K562 (cell line): Measurements from ENCODE around the gene SPRING1. TPM values are rescaled to one million over a fixed set of nuclear protein-coding genes. Genes with fewer than 3 reads are reported as not detected.

Source experiments
- ATAC-seq: fragments of 200-7000 bp; cut with Tn5 transposase; 3 replicates; pipeline ENCODE4 v1.9.1; 2020; ENCODE audit warnings: moderate library complexity
- BruUV-seq: library from RNA; stranded (reverse); fragments of 400-500 nt; replicated peaks from 2 replicates; lab custom pipeline; 2021; lab: Mats Ljungman, UMichigan
- CTCF ChIA-PET: fragments of 300-600 bp; formaldehyde crosslinking; extraction: SDS; loops from one replicate; lab custom pipeline; 2021; ENCODE audit warnings: low intra/inter-chr PET ratio; lab: Yijun Ruan, JAX
- POLR2A ChIA-PET: fragments of 300-600, 350-650 bp; sonication (Branson Sonifier 250); formaldehyde crosslinking; extraction: SDS; loops from one replicate; lab custom pipeline; 2021; ENCODE audit warnings: antibody characterized with exemption, inconsistent platforms; lab: Yijun Ruan, JAX
- DNase-seq, 4 experiments: peaks; one replicate each; pipeline versions ENCODE4 v3.0.0 to v3.0.0-alpha.2; 2011 to 2018; ENCODE audit warnings: low spot score in 3 of 4, mixed read lengths in 3 of 4; ENCODE audit errors: extremely low read depth in 1 of 4
- FAIRE-seq: peaks from 2 replicates; lab custom pipeline; 2011; peaks lifted over from hg19 to GRCh38; lab: Jason Lieb, UNC
- H2AFZ ChIP-seq: 2 replicates; pipeline ENCODE4 v1.6.0; 2011; ENCODE audit warnings: low read depth, low read length, control low read depth, inconsistent platforms
- H3K27ac ChIP-seq: fragments of 200-600 bp; 3 replicates; pipeline ENCODE4 v1.8.0; 2011; ENCODE audit warnings: low read depth, mild to moderate bottlenecking, control low read depth, inconsistent platforms, low read length, moderate library complexity, mixed read lengths; ENCODE audit errors: extremely low read depth
- H3K27me3 ChIP-seq, 2 experiments: fragments of 300-600 bp in 1 of 2; 2 replicates in 1 of 2; 3 replicates in 1 of 2; pipeline versions ENCODE4 v1.6.0 to v1.8.0; 2011; ENCODE audit warnings: inconsistent platforms in 2 of 2, low read length in 2 of 2, mild to moderate bottlenecking in 1 of 2, mixed read lengths in 1 of 2, moderate library complexity in 1 of 2; ENCODE audit not compliant: control insufficient read depth in 2 of 2, insufficient read depth in 2 of 2
- H3K36me3 ChIP-seq: fragments of 300-600 bp; 3 replicates; pipeline ENCODE4 v1.8.0; 2011; ENCODE audit warnings: mild to moderate bottlenecking, low read length, inconsistent platforms; ENCODE audit not compliant: control insufficient read depth, insufficient read depth
- H3K4me1 ChIP-seq, 2 experiments: fragments of 200-600 bp in 1 of 2; replicated peaks in 1 of 2; 2 replicates in 1 of 2; 3 replicates in 1 of 2; pipeline versions ENCODE4 v1.5.1 to v1.8.0; 2011; ENCODE audit warnings: inconsistent platforms in 2 of 2, low read length in 2 of 2, mild to moderate bottlenecking in 1 of 2, mixed read lengths in 1 of 2, moderate library complexity in 1 of 2; ENCODE audit not compliant: control insufficient read depth in 2 of 2, insufficient read depth in 2 of 2
- H3K4me2 ChIP-seq: 2 replicates; pipeline ENCODE4 v1.6.1; 2011; ENCODE audit warnings: low read length, control low read depth, inconsistent platforms, mixed read lengths; ENCODE audit not compliant: insufficient read depth
- H3K4me3 ChIP-seq: fragments of 200-600 bp; sonication (generic), shearing (Covaris generic); 2 replicates; pipeline ENCODE4 v1.5.1; 2016; ENCODE audit warnings: control low read depth, inconsistent platforms
- H3K79me2 ChIP-seq: fragments of 200-600 bp; 3 replicates; pipeline ENCODE4 v1.8.0; 2011; ENCODE audit warnings: low read length, inconsistent platforms; ENCODE audit not compliant: control insufficient read depth, insufficient read depth
- H3K9ac ChIP-seq, 2 experiments: 2 replicates each; pipeline versions ENCODE4 v1.6.0 to v1.6.1; 2011; ENCODE audit warnings: low read depth in 2 of 2, low read length in 2 of 2, control low read depth in 1 of 2, inconsistent platforms in 1 of 2, mild to moderate bottlenecking in 1 of 2, mixed read lengths in 1 of 2; ENCODE audit not compliant: insufficient read depth in 1 of 2
- H3K9me1 ChIP-seq: one replicate; pipeline ENCODE4 v1.6.0; 2011; ENCODE audit warnings: inconsistent platforms, mild to moderate bottlenecking, low read length, moderate library complexity; ENCODE audit not compliant: control insufficient read depth, insufficient read depth
- H3K9me3 ChIP-seq: replicated peaks from 2 replicates; pipeline ENCODE4 v1.5.1; 2011; ENCODE audit warnings: low read depth, low read length, inconsistent platforms; ENCODE audit not compliant: control insufficient read depth, insufficient read depth
- H4K20me1 ChIP-seq: replicated peaks from 2 replicates; pipeline ENCODE4 v1.6.1; 2011; ENCODE audit warnings: low read length, inconsistent platforms, mixed read lengths; ENCODE audit not compliant: control insufficient read depth, insufficient read depth
- CBX1 ChIP-seq: sonication (generic); IDR thresholded peaks from 2 replicates; pipeline ENCODE4 v1.6.1; 2016; ENCODE audit warnings: antibody characterized with exemption, low read depth, mild to moderate bottlenecking
- RAD21 ChIP-seq, 2 experiments: fragments of 250-450 bp in 1 of 2; fragments of 450-650 bp in 1 of 2; sonication (Bioruptor Pico) in 1 of 2; formaldehyde crosslinking in 1 of 2; IDR thresholded peaks in 1 of 2; conservative IDR thresholded peaks in 1 of 2; 2 replicates each; pipeline versions ENCODE4 v1.4.0 to v1.8.0; 2020 to 2022; ENCODE audit warnings: mild to moderate bottlenecking in 2 of 2, moderate library complexity in 1 of 2
- SIN3A ChIP-seq, 2 experiments: fragments of 150-350 bp in 1 of 2; IDR thresholded peaks; 2 replicates each; pipeline ENCODE4 v1.6.1; 2011 to 2016; ENCODE audit warnings: borderline replicate concordance in 2 of 2, low read depth in 2 of 2, low read length in 2 of 2, mild to moderate bottlenecking in 2 of 2, moderate library complexity in 2 of 2; ENCODE audit not compliant: control insufficient read depth in 1 of 2
- XRCC4 ChIP-seq: IDR thresholded peaks from one replicate; pipeline ENCODE4 v1.6.1; 2011; ENCODE audit not compliant: insufficient read depth, insufficient read length; ENCODE audit errors: extremely low read depth
- WGBS: fragments of 100-300 bp; shearing (Covaris generic); methylation state at CpG from one replicate; pipeline ENCODE4 v1.1.6; 2016; ENCODE audit warnings: low coverage, mixed read lengths; ENCODE audit not compliant: insufficient coverage; ENCODE audit errors: missing lambda C conversion rate; 5-methylcytosine and 5-hydroxymethylcytosine counted together
- in situ Hi-C: fragments of 300-500 bp; cut with MboI; formaldehyde crosslinking; loops from 4 replicates; pipeline ENCODE4 v1.15.0; 2018; ENCODE audit warnings: inconsistent platforms, mixed read lengths
- intact Hi-C: fragments of 100-400 bp; cut with micrococcal nuclease; formaldehyde crosslinking; loops from 2 replicates; pipeline ENCODE4 v1.14.2; 2022
- polyA plus RNA-seq, 8 experiments: library from polyadenylated mRNA; depleted of rRNA in 4 of 8; stranded (reverse) in 5 of 8; unstranded in 3 of 8; fragments of >200 nt; fragmentation: Nextera tagmentation in 2 of 8; fragmentation: Illumina TruSeq in 1 of 8; extraction: Ambion mirVana in 2 of 8; extraction: Trizol in 1 of 8; gene quantifications; 2 replicates each; pipeline versions ENCODE4 v1.2.1 to v1.2.3, GENCODE V29; 2011 to 2014; ENCODE audit warnings: inconsistent platforms in 1 of 8, missing spikeins in 1 of 8
- total RNA-seq, 7 experiments: library from RNA; depleted of rRNA in 6 of 7; stranded (reverse); fragments of >200 nt in 6 of 7; fragmentation: Illumina TruSeq in 2 of 7; extraction: Trizol in 2 of 7; gene quantifications; 2 replicates each; pipeline versions ENCODE4 v1.2.1 to v1.2.3, GENCODE V29; 2011 to 2021; ENCODE audit warnings: low replicate concordance in 1 of 7
- TF ChIP-seq, protein P1 (sequence below), 3 experiments: IDR thresholded peaks in 2 of 3; conservative IDR thresholded peaks in 1 of 3; 2 replicates each; pipeline ENCODE4 v1.5.1; 2011 to 2012; ENCODE audit warnings: low read length in 3 of 3, mild to moderate bottlenecking in 3 of 3, control low read depth in 2 of 3, improper control_type of control experiment in 1 of 3, inconsistent platforms in 1 of 3, low read depth in 1 of 3, mixed read lengths in 1 of 3, moderate library complexity in 1 of 3; ENCODE audit not compliant: insufficient read depth in 2 of 3

The SPRING1 gene
- total and polyA plus RNA-seq, 9 of the 15 experiments (the other 6 are each of a cell fraction or from before 2014, with no cell fraction given) = 1.1 to 20.0 (median 8.0) TPM

DNA sequence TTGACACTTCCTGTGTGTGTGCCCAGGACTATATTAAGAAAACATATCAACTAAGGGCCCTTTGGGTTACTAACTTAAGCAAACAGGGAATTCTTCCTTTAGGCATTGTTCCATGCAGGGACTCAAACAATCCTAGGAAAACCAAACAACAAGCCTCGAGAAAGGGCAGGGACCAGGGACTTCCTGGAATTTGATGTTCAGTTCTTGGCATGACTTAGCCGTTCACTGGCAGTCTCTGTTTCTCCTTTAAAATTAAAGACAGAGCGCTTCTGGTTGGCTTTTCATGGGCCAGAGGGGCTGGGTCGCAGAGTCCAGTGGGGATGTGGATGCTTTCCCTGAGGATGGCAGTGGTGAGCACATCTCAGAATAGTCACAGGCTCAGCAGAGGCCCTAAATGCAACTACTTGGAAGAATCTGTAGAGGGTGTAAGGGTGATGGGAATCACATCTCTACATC is 35.4 kb upstream of the SPRING1 start:
- Histone ChIP-seq H4K20me1 (no peaks in the 10 kb centered on the region), H3K79me2 (no peaks in the 10 kb centered on the region), H3K4me2 (no peak overlapping the region), H3K27me3 (no peaks in the 10 kb centered on the region), H3K4me3 (no peak overlapping the region), H3K4me1 (no peaks in the 10 kb centered on the region; a peak in 1 of 5 replicates), H2AFZ (no peak overlapping the region), H3K9me3 (no peaks in the 10 kb centered on the region), H3K27ac (no peak overlapping the region), H3K9ac (no peak overlapping the region), H3K9me1 (no peaks in the 10 kb centered on the region), H3K36me3 (peaks cover 5% of the 10 kb centered on the region; the same call in 1 of the 3 replicates)
- in situ Hi-C loops (no loop called here), intact Hi-C loops (no loop called here)
- BruUV-seq = no TSS peak
- 61% methylated on average over 4 of the region's 4 CpGs for WGBS
- FAIRE-seq (peak; percentile 48), ATAC-seq (peak; percentile 72), DNase-seq (peak in 2 of 4 experiments; percentile 9 to 19)
- ChIA-PET CTCF (no interaction called here), POLR2A (no interaction called here)
- TF ChIP-seq, protein P1, sequence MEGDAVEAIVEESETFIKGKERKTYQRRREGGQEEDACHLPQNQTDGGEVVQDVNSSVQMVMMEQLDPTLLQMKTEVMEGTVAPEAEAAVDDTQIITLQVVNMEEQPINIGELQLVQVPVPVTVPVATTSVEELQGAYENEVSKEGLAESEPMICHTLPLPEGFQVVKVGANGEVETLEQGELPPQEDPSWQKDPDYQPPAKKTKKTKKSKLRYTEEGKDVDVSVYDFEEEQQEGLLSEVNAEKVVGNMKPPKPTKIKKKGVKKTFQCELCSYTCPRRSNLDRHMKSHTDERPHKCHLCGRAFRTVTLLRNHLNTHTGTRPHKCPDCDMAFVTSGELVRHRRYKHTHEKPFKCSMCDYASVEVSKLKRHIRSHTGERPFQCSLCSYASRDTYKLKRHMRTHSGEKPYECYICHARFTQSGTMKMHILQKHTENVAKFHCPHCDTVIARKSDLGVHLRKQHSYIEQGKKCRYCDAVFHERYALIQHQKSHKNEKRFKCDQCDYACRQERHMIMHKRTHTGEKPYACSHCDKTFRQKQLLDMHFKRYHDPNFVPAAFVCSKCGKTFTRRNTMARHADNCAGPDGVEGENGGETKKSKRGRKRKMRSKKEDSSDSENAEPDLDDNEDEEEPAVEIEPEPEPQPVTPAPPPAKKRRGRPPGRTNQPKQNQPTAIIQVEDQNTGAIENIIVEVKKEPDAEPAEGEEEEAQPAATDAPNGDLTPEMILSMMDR (IDR thresholded peaks at IDR 0.05 in 2 of 3, conservative IDR thresholded peaks at IDR 0.05 in 1 of 3; ENCODE audit: insufficient read depth in 2 of 3, low read depth in 1 of 3, low read length in 3 of 3) = peak in 2 of 3 experiments; percentile 35 to 37; a peak in 4 of 6 replicates
- TF ChIP-seq CBX1 = no peak
- no peak for TF ChIP-seq SIN3A (IDR thresholded peaks at IDR 0.05; ENCODE audit: borderline replicate concordance in 2 of 2, control insufficient read depth in 1 of 2, low read depth in 2 of 2, low read length in 2 of 2)
- TF ChIP-seq RAD21 (CRISPR knock-in tag; conservative IDR thresholded peaks at IDR 0.05 in 1 of 2, IDR thresholded peaks at IDR 0.05 in 1 of 2) = peak in 1 of 2 experiments; percentile 37; a peak in 2 of 4 replicates
- TF ChIP-seq XRCC4 = no peak
